ENCODE measurements around the gene NR5A2.

- TF ChIP-seq, protein P1, sequence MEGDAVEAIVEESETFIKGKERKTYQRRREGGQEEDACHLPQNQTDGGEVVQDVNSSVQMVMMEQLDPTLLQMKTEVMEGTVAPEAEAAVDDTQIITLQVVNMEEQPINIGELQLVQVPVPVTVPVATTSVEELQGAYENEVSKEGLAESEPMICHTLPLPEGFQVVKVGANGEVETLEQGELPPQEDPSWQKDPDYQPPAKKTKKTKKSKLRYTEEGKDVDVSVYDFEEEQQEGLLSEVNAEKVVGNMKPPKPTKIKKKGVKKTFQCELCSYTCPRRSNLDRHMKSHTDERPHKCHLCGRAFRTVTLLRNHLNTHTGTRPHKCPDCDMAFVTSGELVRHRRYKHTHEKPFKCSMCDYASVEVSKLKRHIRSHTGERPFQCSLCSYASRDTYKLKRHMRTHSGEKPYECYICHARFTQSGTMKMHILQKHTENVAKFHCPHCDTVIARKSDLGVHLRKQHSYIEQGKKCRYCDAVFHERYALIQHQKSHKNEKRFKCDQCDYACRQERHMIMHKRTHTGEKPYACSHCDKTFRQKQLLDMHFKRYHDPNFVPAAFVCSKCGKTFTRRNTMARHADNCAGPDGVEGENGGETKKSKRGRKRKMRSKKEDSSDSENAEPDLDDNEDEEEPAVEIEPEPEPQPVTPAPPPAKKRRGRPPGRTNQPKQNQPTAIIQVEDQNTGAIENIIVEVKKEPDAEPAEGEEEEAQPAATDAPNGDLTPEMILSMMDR (IDR thresholded peaks at IDR 0.05) = no peak
- no peak for TF ChIP-seq EP300 (IDR thresholded peaks at IDR 0.05)
These were observed 144.8 kb downstream of the NR5A2 start for GRCh38 chr1:200172311-200172710.
